ENCODE results near the gene HINFP. TPM values are rescaled to one million over a fixed set of nuclear protein-coding genes. Genes with fewer than 3 reads are reported as not detected.

HINFP gene
- total and polyA plus RNA-seq, 9 of the 15 experiments (the other 6 are each of a cell fraction or from before 2014, with no cell fraction given), result 13.8 to 34.1 (median 22.5) TPM

DNA sequence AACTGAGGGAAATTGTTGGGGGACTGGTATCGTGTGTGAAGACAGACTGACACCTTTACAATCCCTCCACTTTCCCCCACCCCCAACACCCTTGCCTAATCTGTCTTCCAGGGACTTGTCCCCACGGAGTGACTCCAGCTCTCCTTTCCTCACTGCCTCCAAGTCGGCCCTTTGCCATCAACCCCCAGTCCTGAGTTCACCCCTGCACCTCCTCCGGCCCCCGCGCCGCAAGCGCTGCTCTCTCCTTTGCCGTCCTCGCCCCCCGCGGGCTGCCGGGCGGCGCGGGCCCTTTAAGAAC lies 27.3 kb downstream of the HINFP start:
- no peaks in the 10 kb centered on the region; the same call in 1 of the 2 replicates for H4K20me1 ChIP-seq (replicated peaks; ENCODE audit: control insufficient read depth, insufficient read depth, low read length)
- WGBS (ENCODE audit: insufficient coverage, low coverage, missing lambda C conversion rate), result 2% methylated on average over 16 of the region's 16 CpGs
- FAIRE-seq (no peak), DNase-seq (ENCODE audit: extremely low read depth in 1 of 4, low spot score in 3 of 4) (no peak), ATAC-seq (no peak)
- BruUV-seq (replicated peaks), result no TSS peak
- ChIA-PET POLR2A (interaction anchor here (0.6 to 1.1 kb wide), 7 partner anchors 11 to 262 kb away, joined by 3 to 6 read pairs (median 4); a partner anchor contains a TSS), CTCF (ENCODE audit: low intra/inter-chr PET ratio) (no interaction called here)
- peaks cover 4 to 16% of the 10 kb centered on the region in 2 experiments; a peak in 3 of 5 replicates for H3K27me3 ChIP-seq (ENCODE audit: control insufficient read depth in 2 of 2, insufficient read depth in 2 of 2, low read length in 2 of 2)
- peak overlapping the region; percentile 71 for H2AFZ ChIP-seq (ENCODE audit: low read depth, low read length)
- peak overlapping the region; percentile 42 for H3K4me3 ChIP-seq
- H3K9me3 ChIP-seq (replicated peaks; ENCODE audit: control insufficient read depth, insufficient read depth, low read depth, low read length), result no peaks in the 10 kb centered on the region
- H3K9ac ChIP-seq (ENCODE audit: insufficient read depth in 1 of 2, low read depth in 2 of 2, low read length in 2 of 2), result peak overlapping the region in 1 of 2 experiments; percentile 86; a peak in 2 of 4 replicates
- no peaks in the 10 kb centered on the region for H3K79me2 ChIP-seq (ENCODE audit: control insufficient read depth, insufficient read depth, low read length)
- H3K4me1 ChIP-seq (replicated peaks in 1 of 2; ENCODE audit: control insufficient read depth in 2 of 2, insufficient read depth in 2 of 2, low read length in 2 of 2), result peaks cover 12 to 24% of the 10 kb centered on the region in 2 experiments; a peak in 4 of 5 replicates
- no peaks in the 10 kb centered on the region for H3K36me3 ChIP-seq (ENCODE audit: control insufficient read depth, insufficient read depth, low read length)
- intact Hi-C loops (cut with micrococcal nuclease), result no loop called here
- in situ Hi-C loops (cut with MboI), result no loop called here
- H3K9me1 ChIP-seq (ENCODE audit: control insufficient read depth, insufficient read depth, low read length), result no peaks in the 10 kb centered on the region
- TF ChIP-seq ATF4 (CRISPR knock-in tag; IDR thresholded peaks at IDR 0.05) (no peak), NFE2L1 (tag; IDR thresholded peaks at IDR 0.05; ENCODE audit: borderline replicate concordance, low read depth) (no peak), SMARCA5 (IDR thresholded peaks at IDR 0.05) (no peak), ZNF232 (CRISPR knock-in tag; IDR thresholded peaks at IDR 0.05) (no peak), ZNF3 (CRISPR knock-in tag; IDR thresholded peaks at IDR 0.05) (no peak), CEBPG (CRISPR knock-in tag; IDR thresholded peaks at IDR 0.05) (0 out of 2 replicates have a peak, but pooled peaks have one; percentile 32), CEBPG (tag; conservative IDR thresholded peaks at IDR 0.05 in 1 of 2, IDR thresholded peaks at IDR 0.05 in 1 of 2) (no peak), RBFOX2 (IDR thresholded peaks at IDR 0.05; ENCODE audit: low read depth, low read length) (0 out of 2 replicates have a peak, but pooled peaks have one; percentile 19), CHD4 (IDR thresholded peaks at IDR 0.05; ENCODE audit: insufficient read depth, insufficient replicate concordance, low read depth, low read length, poor library complexity, severe bottlenecking) (no peak), MAFF (IDR thresholded peaks at IDR 0.05; ENCODE audit: low read length) (no peak), MEF2A (IDR thresholded peaks at IDR 0.05; ENCODE audit: control insufficient read depth, low read depth, low read length) (no peak), SRSF3 (IDR thresholded peaks at IDR 0.05; ENCODE audit: insufficient read depth, low read length) (no peak), CEBPB (tag; IDR thresholded peaks at IDR 0.05) (0 out of 2 replicates have a peak, but pooled peaks have one; percentile 24)
- TF ChIP-seq, protein P1, sequence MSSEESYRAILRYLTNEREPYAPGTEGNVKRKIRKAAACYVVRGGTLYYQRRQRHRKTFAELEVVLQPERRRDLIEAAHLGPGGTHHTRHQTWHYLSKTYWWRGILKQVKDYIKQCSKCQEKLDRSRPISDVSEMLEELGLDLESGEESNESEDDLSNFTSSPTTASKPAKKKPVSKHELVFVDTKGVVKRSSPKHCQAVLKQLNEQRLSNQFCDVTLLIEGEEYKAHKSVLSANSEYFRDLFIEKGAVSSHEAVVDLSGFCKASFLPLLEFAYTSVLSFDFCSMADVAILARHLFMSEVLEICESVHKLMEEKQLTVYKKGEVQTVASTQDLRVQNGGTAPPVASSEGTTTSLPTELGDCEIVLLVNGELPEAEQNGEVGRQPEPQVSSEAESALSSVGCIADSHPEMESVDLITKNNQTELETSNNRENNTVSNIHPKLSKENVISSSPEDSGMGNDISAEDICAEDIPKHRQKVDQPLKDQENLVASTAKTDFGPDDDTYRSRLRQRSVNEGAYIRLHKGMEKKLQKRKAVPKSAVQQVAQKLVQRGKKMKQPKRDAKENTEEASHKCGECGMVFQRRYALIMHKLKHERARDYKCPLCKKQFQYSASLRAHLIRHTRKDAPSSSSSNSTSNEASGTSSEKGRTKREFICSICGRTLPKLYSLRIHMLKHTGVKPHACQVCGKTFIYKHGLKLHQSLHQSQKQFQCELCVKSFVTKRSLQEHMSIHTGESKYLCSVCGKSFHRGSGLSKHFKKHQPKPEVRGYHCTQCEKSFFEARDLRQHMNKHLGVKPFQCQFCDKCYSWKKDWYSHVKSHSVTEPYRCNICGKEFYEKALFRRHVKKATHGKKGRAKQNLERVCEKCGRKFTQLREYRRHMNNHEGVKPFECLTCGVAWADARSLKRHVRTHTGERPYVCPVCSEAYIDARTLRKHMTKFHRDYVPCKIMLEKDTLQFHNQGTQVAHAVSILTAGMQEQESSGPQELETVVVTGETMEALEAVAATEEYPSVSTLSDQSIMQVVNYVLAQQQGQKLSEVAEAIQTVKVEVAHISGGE (CRISPR knock-in tag; IDR thresholded peaks at IDR 0.05), result no peak
- TF ChIP-seq, protein P2, sequence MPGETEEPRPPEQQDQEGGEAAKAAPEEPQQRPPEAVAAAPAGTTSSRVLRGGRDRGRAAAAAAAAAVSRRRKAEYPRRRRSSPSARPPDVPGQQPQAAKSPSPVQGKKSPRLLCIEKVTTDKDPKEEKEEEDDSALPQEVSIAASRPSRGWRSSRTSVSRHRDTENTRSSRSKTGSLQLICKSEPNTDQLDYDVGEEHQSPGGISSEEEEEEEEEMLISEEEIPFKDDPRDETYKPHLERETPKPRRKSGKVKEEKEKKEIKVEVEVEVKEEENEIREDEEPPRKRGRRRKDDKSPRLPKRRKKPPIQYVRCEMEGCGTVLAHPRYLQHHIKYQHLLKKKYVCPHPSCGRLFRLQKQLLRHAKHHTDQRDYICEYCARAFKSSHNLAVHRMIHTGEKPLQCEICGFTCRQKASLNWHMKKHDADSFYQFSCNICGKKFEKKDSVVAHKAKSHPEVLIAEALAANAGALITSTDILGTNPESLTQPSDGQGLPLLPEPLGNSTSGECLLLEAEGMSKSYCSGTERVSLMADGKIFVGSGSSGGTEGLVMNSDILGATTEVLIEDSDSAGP (CRISPR knock-in tag; IDR thresholded peaks at IDR 0.05), result peak; percentile 95
- H3K27ac ChIP-seq (ENCODE audit: extremely low read depth, low read depth, low read length), result no peak overlapping the region
- H3K4me2 ChIP-seq (ENCODE audit: insufficient read depth, low read length), result peak overlapping the region; percentile 62
